Left kidney (tissue), 2 donors: ENCODE data around the gene NPM3. TPM values are rescaled to one million over a fixed set of nuclear protein-coding genes. Genes with fewer than 3 reads are reported as not detected.

Experiments
- DNase-seq: peaks from one replicate; pipeline ENCODE4 v3.0.0-alpha.2; 2013
- polyA plus RNA-seq: library from polyadenylated mRNA; unstranded; fragments of 120-200 nt; gene quantifications from one replicate; pipeline ENCODE4 v1.2.1, GENCODE V29; 2013; ENCODE audit not compliant: insufficient read length

Gene NPM3
- polyA plus RNA-seq, 1 donor = 49.1 TPM

GRCh38 chr10:101759309-101760247 is 23.7 kb downstream of the NPM3 start:
- no peak for DNase-seq

- DNase-seq = no peak
Measured at GRCh38 chr10:101758858-101759257, 24.4 kb downstream of the NPM3 start.

GRCh38 chr10:101752241-101752640 is 31.0 kb downstream of the NPM3 start:
- DNase-seq = no peak

- no peak for DNase-seq
Measured at GRCh38 chr10:101749047-101750016, 33.9 kb downstream of the NPM3 start.

- DNase-seq = no peak
Measured at GRCh38 chr10:101748496-101748895, 34.8 kb downstream of the NPM3 start.

GRCh38 chr10:101745074-101745696 is 38.1 kb downstream of the NPM3 start:
- DNase-seq = no peak

- DNase-seq = no peak
Measured at GRCh38 chr10:101744267-101744666, 39.0 kb downstream of the NPM3 start.

GRCh38 chr10:101741938-101742337 is 41.3 kb downstream of the NPM3 start:
- DNase-seq = no peak

- DNase-seq = no peak
Measured at GRCh38 chr10:101736666-101737065, 46.6 kb downstream of the NPM3 start.

- DNase-seq = no peak
Measured at GRCh38 chr10:101732096-101732495, 51.1 kb downstream of the NPM3 start.

Other genes starting within 250 kb of the NPM3 start
- 39.9 TPM for gene POLL, start 195.2 kb downstream of the NPM3 start, polyA plus RNA-seq
- gene DPCD, start 195.1 kb downstream of the NPM3 start, polyA plus RNA-seq = 43.7 TPM
- 55.1 TPM for gene FBXW4, start 88.3 kb downstream of the NPM3 start, polyA plus RNA-seq
- 7.1 TPM for gene FGF8, start 7.3 kb downstream of the NPM3 start, polyA plus RNA-seq
- 269 TPM for gene OGA, start 35.0 kb upstream of the NPM3 start, polyA plus RNA-seq
- gene KCNIP2, start 60.4 kb upstream of the NPM3 start, polyA plus RNA-seq = 6.2 TPM